ENCODE data around the gene DENND1A.
A peak's percentile ranks its signal among the peaks of the same experiment; 100 is the strongest.

DENND1A gene

GRCh38 chr9:123697686-123698085, 232.2 kb downstream of the DENND1A start:
- no peak for DNase-seq (ENCODE audit: low read depth in 2 of 2)
- H3K4me3 ChIP-seq (replicated peaks in 1 of 2; ENCODE audit: low read depth in 2 of 2, low read length in 2 of 2) = no peak overlapping the region
- no peak for TF ChIP-seq CTCF (IDR thresholded peaks at IDR 0.05; ENCODE audit: low read depth, low read length)

GRCh38 chr9:123696476-123696875, 233.4 kb downstream of the DENND1A start:
- DNase-seq (ENCODE audit: low read depth in 2 of 2) = no peak
- H3K4me3 ChIP-seq (replicated peaks in 1 of 2; ENCODE audit: low read depth in 2 of 2, low read length in 2 of 2) = no peak overlapping the region
- TF ChIP-seq CTCF (IDR thresholded peaks at IDR 0.05; ENCODE audit: low read depth, low read length) = no peak

GRCh38 chr9:123695386-123695785, 234.5 kb downstream of the DENND1A start:
- TF ChIP-seq CTCF (IDR thresholded peaks at IDR 0.05; ENCODE audit: low read depth, low read length) = no peak
- DNase-seq (ENCODE audit: low read depth in 2 of 2) = peak in 1 of 2 donors; percentile 5
- no peak overlapping the region for H3K4me3 ChIP-seq (replicated peaks in 1 of 2; ENCODE audit: low read depth in 2 of 2, low read length in 2 of 2)

- H3K4me3 ChIP-seq (replicated peaks in 1 of 2; ENCODE audit: low read depth in 2 of 2, low read length in 2 of 2) = no peak overlapping the region
- TF ChIP-seq CTCF (IDR thresholded peaks at IDR 0.05; ENCODE audit: low read depth, low read length) = no peak
- DNase-seq (ENCODE audit: low read depth in 2 of 2) = no peak
Observed at GRCh38 chr9:123691765-123692303, 238.1 kb downstream of the DENND1A start.

GRCh38 chr9:123689701-123690428, 240.1 kb downstream of the DENND1A start:
- H3K4me3 ChIP-seq (replicated peaks in 1 of 2; ENCODE audit: low read depth in 2 of 2, low read length in 2 of 2) = no peak overlapping the region
- no peak for DNase-seq (ENCODE audit: low read depth in 2 of 2)
- TF ChIP-seq CTCF (IDR thresholded peaks at IDR 0.05; ENCODE audit: low read depth, low read length) = no peak

GRCh38 chr9:123687246-123687751, 242.6 kb downstream of the DENND1A start:
- no peak for TF ChIP-seq CTCF (IDR thresholded peaks at IDR 0.05; ENCODE audit: low read depth, low read length)
- H3K4me3 ChIP-seq (replicated peaks in 1 of 2; ENCODE audit: low read depth in 2 of 2, low read length in 2 of 2) = no peak overlapping the region
- DNase-seq (ENCODE audit: low read depth in 2 of 2) = no peak
